Karpas-422 (cell line): ENCODE measurements around the gene NFATC2IP. TPM values are rescaled to one million over a fixed set of nuclear protein-coding genes. Genes with fewer than 3 reads are reported as not detected.

ENCODE experiments used
- DNase-seq: peaks from one replicate; pipeline ENCODE4 v3.0.0-alpha.2; 2015
- H2AFZ ChIP-seq: fragments of 200-600 bp; sonication (generic); 2 replicates; pipeline ENCODE4 v1.6.1; 2014; ENCODE audit warnings: antibody characterized with exemption, low read length, mixed read lengths
- H3K27ac ChIP-seq: fragments of 200-600 bp; sonication (generic); 2 replicates; pipeline ENCODE4 v1.5.1; 2014; ENCODE audit warnings: mild to moderate bottlenecking, low read length, moderate library complexity
- H3K27me3 ChIP-seq: fragments of 200-600 bp; sonication (generic); 2 replicates; pipeline ENCODE4 v1.6.1; 2014; ENCODE audit warnings: low read length, mixed read lengths
- H3K36me3 ChIP-seq: fragments of 200-600 bp; sonication (generic); 2 replicates; pipeline ENCODE4 v1.6.1; 2014; ENCODE audit warnings: low read length, mixed read lengths; ENCODE audit not compliant: insufficient read depth
- H3K4me1 ChIP-seq: fragments of 200-600 bp; sonication (generic); 2 replicates; pipeline ENCODE4 v1.6.1; 2014; ENCODE audit warnings: mild to moderate bottlenecking, low read length, mixed read lengths
- H3K4me2 ChIP-seq: fragments of 200-600 bp; sonication (generic); 2 replicates; pipeline ENCODE4 v1.6.1; 2014; ENCODE audit warnings: low read length, low read depth, mild to moderate bottlenecking; ENCODE audit not compliant: poor library complexity, severe bottlenecking
- H3K4me3 ChIP-seq: fragments of 200-600 bp; sonication (generic); 2 replicates; pipeline ENCODE4 v1.5.1; 2014; ENCODE audit warnings: mild to moderate bottlenecking, antibody characterized with exemption, low read length, mixed read lengths
- H3K79me2 ChIP-seq: fragments of 200-600 bp; sonication (generic); 2 replicates; pipeline ENCODE4 v1.6.1; 2014; ENCODE audit warnings: mild to moderate bottlenecking, low read length, mixed read lengths
- H3K9ac ChIP-seq: fragments of 200-600 bp; sonication (generic); 2 replicates; pipeline ENCODE4 v1.6.0; 2014; ENCODE audit warnings: low read length
- H3K9me2 ChIP-seq: fragments of 200-600 bp; sonication (generic), shearing (Covaris generic); replicated peaks from 2 replicates; pipeline ENCODE4 v1.6.0; 2014; ENCODE audit warnings: mild to moderate bottlenecking, low read length, moderate library complexity; ENCODE audit not compliant: insufficient read depth
- H3K9me3 ChIP-seq: fragments of 300-700, 200-600 bp; sonication (generic); 2 replicates; pipeline ENCODE4 v1.6.1; 2014; ENCODE audit warnings: low read length, mixed read lengths
- H4K20me1 ChIP-seq: fragments of 200-600 bp; sonication (generic); 2 replicates; pipeline ENCODE4 v1.6.1; 2014; ENCODE audit warnings: mild to moderate bottlenecking, antibody characterized with exemption, low read length, low read depth; ENCODE audit not compliant: insufficient read depth
- total RNA-seq: library from RNA; depleted of rRNA; stranded (reverse); fragments of >200 nt; shearing (Covaris generic); gene quantifications from 2 replicates; pipeline ENCODE4 v1.2.3, GENCODE V29; 2014; ENCODE audit warnings: low replicate concordance

NFATC2IP gene
- total RNA-seq, 1 experiment from 2014 or later, result 64.0 TPM

DNA sequence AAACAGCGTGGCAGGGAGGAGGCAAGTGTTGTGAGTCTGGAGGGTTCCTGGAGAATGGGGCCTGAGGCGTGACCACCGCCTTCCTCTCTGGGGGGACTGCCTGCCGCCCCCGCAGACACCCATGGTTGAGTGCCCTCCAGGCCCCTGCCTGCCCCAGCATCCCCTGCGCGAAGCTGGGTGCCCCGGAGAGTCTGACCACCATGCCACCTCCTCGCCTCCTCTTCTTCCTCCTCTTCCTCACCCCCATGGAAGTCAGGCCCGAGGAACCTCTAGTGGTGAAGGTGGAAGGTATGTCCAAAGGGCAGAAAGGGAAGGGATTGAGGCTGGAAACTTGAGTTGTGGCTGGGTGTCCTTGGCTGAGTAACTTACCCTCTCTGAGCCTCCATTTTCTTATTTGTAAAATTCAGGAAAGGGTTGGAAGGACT is 18.9 kb upstream of the NFATC2IP start, which contains the start of gene CD19:
Gene CD19 (plus strand): TSS at position 171 of the 425 bp plus-strand sequence. CDS start 30 bp downstream, at position 201.
- no peaks in the 10 kb centered on the region for H4K20me1 ChIP-seq
- peak within 1 kb of the TSS; percentile 80 for H3K4me3 ChIP-seq
- peak within 1 kb of the TSS; percentile 21; the same call in 1 of the 2 replicates for H2AFZ ChIP-seq
- H3K27ac ChIP-seq, result peak within 1 kb of the TSS; percentile 98
- peaks cover 28% of the 10 kb centered on the region for H3K4me1 ChIP-seq
- peak; percentile 74 for DNase-seq
- H3K9ac ChIP-seq, result peak within 1 kb of the TSS; percentile 92
- H3K36me3 ChIP-seq, result peaks cover 12% of the 10 kb centered on the region
- H3K9me3 ChIP-seq, result no peaks in the 10 kb centered on the region
- H3K4me2 ChIP-seq, result peak within 1 kb of the TSS; percentile 86
- peaks cover 26% of the 10 kb centered on the region for H3K79me2 ChIP-seq
- H3K9me2 ChIP-seq, result no peaks in the 10 kb centered on the region
- H3K27me3 ChIP-seq, result no peaks in the 10 kb centered on the region

DNA sequence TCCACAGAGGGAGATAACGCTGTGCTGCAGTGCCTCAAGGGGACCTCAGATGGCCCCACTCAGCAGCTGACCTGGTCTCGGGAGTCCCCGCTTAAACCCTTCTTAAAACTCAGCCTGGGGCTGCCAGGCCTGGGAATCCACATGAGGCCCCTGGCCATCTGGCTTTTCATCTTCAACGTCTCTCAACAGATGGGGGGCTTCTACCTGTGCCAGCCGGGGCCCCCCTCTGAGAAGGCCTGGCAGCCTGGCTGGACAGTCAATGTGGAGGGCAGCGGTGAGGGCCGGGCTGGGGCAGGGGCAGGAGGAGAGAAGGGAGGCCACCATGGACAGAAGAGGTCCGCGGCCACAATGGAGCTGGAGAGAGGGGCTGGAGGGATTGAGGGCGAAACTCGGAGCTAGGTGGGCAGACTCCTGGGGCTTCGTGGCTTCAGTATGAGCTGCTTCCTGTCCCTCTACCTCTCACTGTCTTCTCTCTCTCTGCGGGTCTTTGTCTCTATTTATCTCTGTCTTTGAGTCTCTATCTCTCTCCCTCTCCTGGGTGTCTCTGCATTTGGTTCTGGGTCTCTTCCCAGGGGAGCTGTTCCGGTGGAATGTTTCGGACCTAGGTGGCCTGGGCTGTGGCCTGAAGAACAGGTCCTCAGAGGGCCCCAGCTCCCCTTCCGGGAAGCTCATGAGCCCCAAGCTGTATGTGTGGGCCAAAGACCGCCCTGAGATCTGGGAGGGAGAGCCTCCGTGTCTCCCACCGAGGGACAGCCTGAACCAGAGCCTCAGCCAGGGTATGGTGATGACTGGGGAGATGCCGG is 18.2 kb upstream of the NFATC2IP start:
- Histone ChIP-seq H3K9me2 (no peaks in the 10 kb centered on the region), H3K36me3 (peaks cover 19% of the 10 kb centered on the region), H3K4me2 (peak overlapping the region; percentile 86), H3K4me3 (peak overlapping the region; percentile 80), H2AFZ (no peak overlapping the region), H3K27ac (peak overlapping the region; percentile 98), H4K20me1 (no peaks in the 10 kb centered on the region), H3K9me3 (no peaks in the 10 kb centered on the region), H3K4me1 (peaks cover 28% of the 10 kb centered on the region), H3K9ac (peak overlapping the region; percentile 92), H3K79me2 (peaks cover 26% of the 10 kb centered on the region), H3K27me3 (no peaks in the 10 kb centered on the region)
- peak; percentile 67 for DNase-seq

- Histone ChIP-seq H3K9ac (peak overlapping the region; percentile 92), H3K4me2 (peak overlapping the region; percentile 86), H3K27ac (peak overlapping the region; percentile 98), H3K27me3 (no peaks in the 10 kb centered on the region), H3K4me1 (peaks cover 28% of the 10 kb centered on the region), H3K4me3 (peak overlapping the region; percentile 80), H3K9me3 (no peaks in the 10 kb centered on the region), H4K20me1 (no peaks in the 10 kb centered on the region), H2AFZ (no peak overlapping the region), H3K36me3 (peaks cover 21% of the 10 kb centered on the region), H3K79me2 (peaks cover 26% of the 10 kb centered on the region), H3K9me2 (no peaks in the 10 kb centered on the region)
- DNase-seq, result no peak
Measured at GRCh38 chr16:28933171-28933570, 17.6 kb upstream of the NFATC2IP start.

- no peaks in the 10 kb centered on the region for H3K9me2 ChIP-seq
- H3K4me1 ChIP-seq, result peaks cover 23% of the 10 kb centered on the region
- H3K79me2 ChIP-seq, result peaks cover 26% of the 10 kb centered on the region
- H4K20me1 ChIP-seq, result no peaks in the 10 kb centered on the region
- H3K9me3 ChIP-seq, result no peaks in the 10 kb centered on the region
- H2AFZ ChIP-seq, result no peak overlapping the region
- H3K9ac ChIP-seq, result no peak overlapping the region
- H3K27ac ChIP-seq, result no peak overlapping the region
- peaks cover 27% of the 10 kb centered on the region for H3K36me3 ChIP-seq
- DNase-seq, result no peak
- H3K4me2 ChIP-seq, result no peak overlapping the region
- no peaks in the 10 kb centered on the region for H3K27me3 ChIP-seq
- no peak overlapping the region for H3K4me3 ChIP-seq
Measured at GRCh38 chr16:28935346-28935745, 15.4 kb upstream of the NFATC2IP start.

GRCh38 chr16:28935924-28936783 is 14.6 kb upstream of the NFATC2IP start:
- no peaks in the 10 kb centered on the region for H3K27me3 ChIP-seq
- H3K79me2 ChIP-seq, result peaks cover 26% of the 10 kb centered on the region
- H3K4me2 ChIP-seq, result no peak overlapping the region
- no peaks in the 10 kb centered on the region for H3K9me2 ChIP-seq
- no peaks in the 10 kb centered on the region for H3K9me3 ChIP-seq
- H3K27ac ChIP-seq, result no peak overlapping the region
- no peak overlapping the region for H3K4me3 ChIP-seq
- peaks cover 27% of the 10 kb centered on the region for H3K36me3 ChIP-seq
- no peaks in the 10 kb centered on the region for H4K20me1 ChIP-seq
- H3K9ac ChIP-seq, result no peak overlapping the region
- peaks cover 15% of the 10 kb centered on the region for H3K4me1 ChIP-seq
- DNase-seq, result peak; percentile 97
- no peak overlapping the region for H2AFZ ChIP-seq

DNA sequence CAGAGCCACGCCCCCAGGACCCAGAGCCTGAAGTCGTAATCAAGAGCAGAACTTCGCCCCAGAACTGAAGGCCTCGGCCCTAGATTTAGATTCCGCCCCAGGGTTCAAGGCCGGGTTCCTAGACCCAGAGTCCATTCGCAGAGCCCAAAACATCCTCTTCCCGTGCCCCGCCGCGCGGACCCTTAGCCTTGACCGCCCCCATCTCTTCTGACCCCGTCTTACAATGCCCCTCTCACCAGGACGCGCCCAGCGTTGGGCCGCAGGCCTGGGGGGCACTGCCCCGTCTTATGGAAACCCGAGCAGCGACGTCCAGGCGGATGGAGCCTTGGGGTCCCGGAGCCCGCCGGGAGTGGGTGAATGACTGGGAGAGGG is 14.0 kb upstream of the NFATC2IP start:
- no peak for DNase-seq
- H3K9me2 ChIP-seq, result no peaks in the 10 kb centered on the region
- H3K9ac ChIP-seq, result no peak overlapping the region
- no peaks in the 10 kb centered on the region for H4K20me1 ChIP-seq
- no peak overlapping the region for H2AFZ ChIP-seq
- H3K4me1 ChIP-seq, result peaks cover 9% of the 10 kb centered on the region
- peaks cover 27% of the 10 kb centered on the region for H3K36me3 ChIP-seq
- H3K4me3 ChIP-seq, result no peak overlapping the region
- no peaks in the 10 kb centered on the region for H3K9me3 ChIP-seq
- no peak overlapping the region for H3K4me2 ChIP-seq
- H3K27me3 ChIP-seq, result no peaks in the 10 kb centered on the region
- peaks cover 23% of the 10 kb centered on the region for H3K79me2 ChIP-seq
- H3K27ac ChIP-seq, result no peak overlapping the region

GRCh38 chr16:28937222-28937876 is 13.4 kb upstream of the NFATC2IP start:
- Histone ChIP-seq H3K4me3 (no peak overlapping the region), H3K9ac (no peak overlapping the region), H3K9me3 (no peaks in the 10 kb centered on the region), H3K36me3 (peaks cover 27% of the 10 kb centered on the region), H4K20me1 (no peaks in the 10 kb centered on the region), H3K79me2 (peaks cover 17% of the 10 kb centered on the region), H3K9me2 (no peaks in the 10 kb centered on the region), H3K27me3 (no peaks in the 10 kb centered on the region), H3K4me2 (no peak overlapping the region), H3K27ac (no peak overlapping the region), H2AFZ (no peak overlapping the region), H3K4me1 (peaks cover 7% of the 10 kb centered on the region)
- DNase-seq, result no peak
